ES-I3 (cell line): ENCODE measurements around the gene LMF1.
"Not testable (repeated sequence)": the region's sequence is repeated elsewhere in the genome, so short reads cannot be mapped to it uniquely, and the experiment has no call there.

Source experiments
- H3K36me3 ChIP-seq: 2 replicates; pipeline ENCODE4 v1.6.1; 2013; ENCODE audit warnings: mild to moderate bottlenecking, low read length, control low read depth, moderate library complexity; ENCODE audit not compliant: insufficient read depth
- H3K4me1 ChIP-seq: 2 replicates; pipeline ENCODE4 v1.6.1; 2013; ENCODE audit warnings: mild to moderate bottlenecking, control low read depth, low read length; ENCODE audit not compliant: insufficient read depth
- H3K9ac ChIP-seq: 2 replicates; pipeline ENCODE4 v1.6.1; 2013; ENCODE audit warnings: low read depth, mild to moderate bottlenecking, low read length, moderate library complexity
- H3K9me3 ChIP-seq: 2 replicates; pipeline ENCODE4 v1.6.1; 2013; ENCODE audit warnings: mild to moderate bottlenecking, low read length, moderate library complexity; ENCODE audit not compliant: control insufficient read depth, insufficient read depth

The LMF1 gene

GRCh38 chr16:965487-965886 is 5.3 kb downstream of the LMF1 start:
- H3K9me3 ChIP-seq, result no peaks in the 10 kb centered on the region
- no peaks in the 10 kb centered on the region for H3K36me3 ChIP-seq
- H3K9ac ChIP-seq, result no peak overlapping the region
- no peaks in the 10 kb centered on the region for H3K4me1 ChIP-seq

- Histone ChIP-seq H3K9ac (no peak overlapping the region), H3K4me1 (no peaks in the 10 kb centered on the region), H3K9me3 (no peaks in the 10 kb centered on the region), H3K36me3 (no peaks in the 10 kb centered on the region)
Measured at GRCh38 chr16:965036-965395, 5.8 kb downstream of the LMF1 start.

- no peaks in the 10 kb centered on the region for H3K4me1 ChIP-seq
- no peaks in the 10 kb centered on the region for H3K9me3 ChIP-seq
- H3K9ac ChIP-seq, result no peak overlapping the region
- H3K36me3 ChIP-seq, result no peaks in the 10 kb centered on the region
Measured at GRCh38 chr16:964356-965035, 6.3 kb downstream of the LMF1 start.

GRCh38 chr16:963913-964312 is 6.9 kb downstream of the LMF1 start:
- H3K4me1 ChIP-seq, result no peaks in the 10 kb centered on the region
- H3K36me3 ChIP-seq, result no peaks in the 10 kb centered on the region
- no peaks in the 10 kb centered on the region for H3K9me3 ChIP-seq
- no peak overlapping the region for H3K9ac ChIP-seq

GRCh38 chr16:962901-963814 is 7.6 kb downstream of the LMF1 start:
- H3K4me1 ChIP-seq, result no peaks in the 10 kb centered on the region
- H3K9ac ChIP-seq, result no peak overlapping the region
- no peaks in the 10 kb centered on the region for H3K9me3 ChIP-seq
- no peaks in the 10 kb centered on the region for H3K36me3 ChIP-seq

GRCh38 chr16:962366-962765 is 8.4 kb downstream of the LMF1 start:
- Histone ChIP-seq H3K4me1 (no peaks in the 10 kb centered on the region), H3K36me3 (no peaks in the 10 kb centered on the region), H3K9ac (no peak overlapping the region), H3K9me3 (no peaks in the 10 kb centered on the region)

- Histone ChIP-seq H3K36me3 (no peaks in the 10 kb centered on the region), H3K9me3 (no peaks in the 10 kb centered on the region), H3K9ac (no peak overlapping the region), H3K4me1 (no peaks in the 10 kb centered on the region)
Measured at GRCh38 chr16:959232-960040, 11.3 kb downstream of the LMF1 start.

GRCh38 chr16:955766-956165 is 15.0 kb downstream of the LMF1 start:
- H3K4me1 ChIP-seq, H3K36me3 ChIP-seq, H3K9ac ChIP-seq, H3K9me3 ChIP-seq: not testable (repeated sequence)

GRCh38 chr16:953818-954217 is 17.0 kb downstream of the LMF1 start:
- H3K9ac ChIP-seq, H3K9me3 ChIP-seq, H3K4me1 ChIP-seq, H3K36me3 ChIP-seq: not testable (repeated sequence)

GRCh38 chr16:952321-952720 is 18.5 kb downstream of the LMF1 start:
- H3K36me3 ChIP-seq, result no peaks in the 10 kb centered on the region
- H3K4me1 ChIP-seq, result no peaks in the 10 kb centered on the region
- no peak overlapping the region for H3K9ac ChIP-seq
- H3K9me3 ChIP-seq, result no peaks in the 10 kb centered on the region

GRCh38 chr16:951660-952301 is 19.0 kb downstream of the LMF1 start:
- Histone ChIP-seq H3K4me1 (no peaks in the 10 kb centered on the region), H3K9me3 (no peaks in the 10 kb centered on the region), H3K9ac (no peak overlapping the region), H3K36me3 (no peaks in the 10 kb centered on the region)

GRCh38 chr16:950733-951573 is 19.8 kb downstream of the LMF1 start:
- not testable (repeated sequence) for H3K9ac ChIP-seq, H3K4me1 ChIP-seq, H3K9me3 ChIP-seq, H3K36me3 ChIP-seq

- not testable (repeated sequence) for H3K4me1 ChIP-seq, H3K9ac ChIP-seq, H3K36me3 ChIP-seq, H3K9me3 ChIP-seq
Measured at GRCh38 chr16:948767-949166, 22.0 kb downstream of the LMF1 start.

GRCh38 chr16:947922-948303 is 22.9 kb downstream of the LMF1 start:
- H3K36me3 ChIP-seq, H3K4me1 ChIP-seq, H3K9me3 ChIP-seq: not testable (repeated sequence)

More at GRCh38 chr16:947922-948303, 22.9 kb downstream of the LMF1 start:
- not testable (repeated sequence) for H3K9ac ChIP-seq
